Astrocyte (in vitro differentiated cells and primary cell): Measurements from ENCODE around the gene ASTN1.

ENCODE experiments used
- EZH2 ChIP-seq: IDR thresholded peaks from 2 replicates; pipeline ENCODE4 v1.6.1; 2012; ENCODE audit warnings: mild to moderate bottlenecking, low read length, inconsistent platforms; ENCODE audit not compliant: insufficient read depth
- TF ChIP-seq, protein P1 (sequence below): IDR thresholded peaks from 2 replicates; pipeline ENCODE4 v1.5.1; 2011; ENCODE audit warnings: low read depth, mild to moderate bottlenecking, inconsistent platforms, low read length, moderate library complexity; ENCODE audit not compliant: insufficient read depth

DNA sequence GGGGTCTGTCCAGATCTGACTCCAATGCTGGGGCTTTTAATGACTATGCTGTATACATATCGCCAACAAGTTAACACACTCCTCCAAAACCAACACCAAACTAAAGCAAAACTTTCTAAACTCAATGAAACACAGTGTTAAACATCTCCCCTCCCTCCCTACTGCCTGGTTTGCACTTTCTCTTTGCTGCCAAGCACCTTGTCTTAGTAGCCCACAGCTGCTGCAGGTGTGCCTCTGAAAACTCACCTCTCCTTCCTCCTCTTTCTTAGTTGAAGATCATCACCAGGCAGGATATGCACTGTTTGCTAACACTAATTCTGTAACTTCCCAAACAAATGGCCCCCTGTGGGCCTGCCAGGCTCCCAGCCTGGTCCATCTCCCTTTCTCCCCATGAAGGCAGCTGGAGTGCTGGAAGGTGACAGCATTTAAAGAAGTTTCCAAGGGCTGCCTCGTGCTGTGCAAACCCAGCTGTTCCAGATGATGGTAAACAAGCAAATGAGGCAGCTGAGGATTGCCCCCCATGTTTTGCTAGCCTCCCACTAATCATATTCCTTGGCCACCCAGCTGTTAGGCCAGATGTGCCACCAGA is 213.7 kb downstream of the ASTN1 start:
- TF ChIP-seq, protein P1, sequence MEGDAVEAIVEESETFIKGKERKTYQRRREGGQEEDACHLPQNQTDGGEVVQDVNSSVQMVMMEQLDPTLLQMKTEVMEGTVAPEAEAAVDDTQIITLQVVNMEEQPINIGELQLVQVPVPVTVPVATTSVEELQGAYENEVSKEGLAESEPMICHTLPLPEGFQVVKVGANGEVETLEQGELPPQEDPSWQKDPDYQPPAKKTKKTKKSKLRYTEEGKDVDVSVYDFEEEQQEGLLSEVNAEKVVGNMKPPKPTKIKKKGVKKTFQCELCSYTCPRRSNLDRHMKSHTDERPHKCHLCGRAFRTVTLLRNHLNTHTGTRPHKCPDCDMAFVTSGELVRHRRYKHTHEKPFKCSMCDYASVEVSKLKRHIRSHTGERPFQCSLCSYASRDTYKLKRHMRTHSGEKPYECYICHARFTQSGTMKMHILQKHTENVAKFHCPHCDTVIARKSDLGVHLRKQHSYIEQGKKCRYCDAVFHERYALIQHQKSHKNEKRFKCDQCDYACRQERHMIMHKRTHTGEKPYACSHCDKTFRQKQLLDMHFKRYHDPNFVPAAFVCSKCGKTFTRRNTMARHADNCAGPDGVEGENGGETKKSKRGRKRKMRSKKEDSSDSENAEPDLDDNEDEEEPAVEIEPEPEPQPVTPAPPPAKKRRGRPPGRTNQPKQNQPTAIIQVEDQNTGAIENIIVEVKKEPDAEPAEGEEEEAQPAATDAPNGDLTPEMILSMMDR = no peak
- TF ChIP-seq EZH2 = no peak
